Stomach (tissue), 4 donors: ENCODE data around the gene TMEM169.

Source experiments
- CTCF ChIP-seq, 7 experiments: fragments of 450-650 bp in 4 of 7; fragments of 200-600 bp in 3 of 7; sonication (generic) in 3 of 7; IDR thresholded peaks; one replicate each; pipeline ENCODE4 v1.5.1; 2016 to 2019; ENCODE audit warnings: antibody characterized with exemption in 7 of 7, control low read depth in 2 of 7, mild to moderate bottlenecking in 1 of 7
- POLR2A ChIP-seq, 4 donors: fragments of 450-650 bp; IDR thresholded peaks; one replicate each; pipeline ENCODE4 v1.6.1; 2016; ENCODE audit warnings: antibody characterized with exemption in 4 of 4, control low read depth in 2 of 4, mild to moderate bottlenecking in 1 of 4, moderate library complexity in 1 of 4

GRCh38 chr2:216119986-216120385, 38.3 kb downstream of the TMEM169 start:
- TF ChIP-seq CTCF (IDR thresholded peaks at IDR 0.05) (no peak), POLR2A (IDR thresholded peaks at IDR 0.05) (no peak)
